ENCODE data around the gene RANBP9. TPM values are rescaled to one million over a fixed set of nuclear protein-coding genes. Genes with fewer than 3 reads are reported as not detected.

The RANBP9 gene
- polyA plus RNA-seq, 3 donors: 1.8 to 26.1 (median 2.0) TPM

GRCh38 chr6:13688692-13689196 is 22.9 kb downstream of the RANBP9 start:
- H3K4me1 Mint-ChIP-seq: peaks cover 24% of the 10 kb centered on the region
- Histone ChIP-seq H3K4me1 (ENCODE audit: control insufficient read depth in 1 of 2, insufficient read depth in 2 of 2, low read length in 2 of 2) (peaks cover 7 to 9% of the 10 kb centered on the region in 2 donors), H3K4me2 (replicated peaks; ENCODE audit: extremely low read depth, low read length, poor library complexity, severe bottlenecking) (no peak overlapping the region), H3K79me2 (ENCODE audit: insufficient read depth, low read length) (peaks cover 91% of the 10 kb centered on the region), H3K4me3 (replicated peaks in 1 of 3; ENCODE audit: low read depth in 2 of 3, low read length in 3 of 3) (no peak overlapping the region), H3K27ac (ENCODE audit: low read depth in 1 of 2, low read length in 2 of 2) (no peak overlapping the region), H4K20me1 (ENCODE audit: insufficient read depth, low read length) (peaks cover 88% of the 10 kb centered on the region), H3K27me3 (ENCODE audit: control insufficient read depth in 2 of 2, insufficient read depth in 2 of 2, low read length in 2 of 2) (no peaks in the 10 kb centered on the region), H3K36me3 (replicated peaks in 1 of 2; ENCODE audit: control insufficient read depth in 1 of 2, insufficient read depth in 2 of 2, low read length in 2 of 2) (peaks cover 13 to 30% of the 10 kb centered on the region in 2 donors), H3K9me3 (replicated peaks in 1 of 2; ENCODE audit: control insufficient read depth in 1 of 2, insufficient read depth in 1 of 2, low read length in 2 of 2) (no peaks in the 10 kb centered on the region), H3K9ac (ENCODE audit: insufficient read depth, low read length, poor library complexity, severe bottlenecking) (no peak overlapping the region), H2AFZ (ENCODE audit: insufficient read depth, low read depth, low read length, poor library complexity, severe bottlenecking) (no peak overlapping the region)
- H3K4me3 Mint-ChIP-seq: no peak overlapping the region
- H3K27ac Mint-ChIP-seq: peak overlapping the region in 2 of 7 donors; percentile 58 to 74
- peaks cover 31 to 62% of the 10 kb centered on the region in 2 donors for H3K36me3 Mint-ChIP-seq
- DNase-seq: no peak
- WGBS (ENCODE audit: insufficient coverage): 100% methylated on average over 3 of the region's 5 CpGs
- H3K27me3 Mint-ChIP-seq (ENCODE audit: low read depth in 3 of 3): no peaks in the 10 kb centered on the region
- H3K9me3 Mint-ChIP-seq: peaks cover 0 to 3% (median 0%) of the 10 kb centered on the region in 7 donors
- no peak for TF ChIP-seq CTCF (IDR thresholded peaks at IDR 0.05)
- intact Hi-C loops (cut with micrococcal nuclease): no loop called here

- Mint-ChIP-seq H3K27ac (peak overlapping the region in 3 of 7 donors; percentile 9 to 48 (median 12)), H3K27me3 (ENCODE audit: low read depth in 3 of 3) (no peaks in the 10 kb centered on the region), H3K4me3 (no peak overlapping the region), H3K4me1 (peaks cover 26% of the 10 kb centered on the region), H3K36me3 (peaks cover 33 to 54% of the 10 kb centered on the region in 2 donors), H3K9me3 (peaks cover 0 to 3% (median 0%) of the 10 kb centered on the region in 7 donors)
- H3K27ac ChIP-seq (ENCODE audit: low read depth in 1 of 2, low read length in 2 of 2): peak overlapping the region in 1 of 2 donors; percentile 18
- no peak overlapping the region for H3K4me2 ChIP-seq (replicated peaks; ENCODE audit: extremely low read depth, low read length, poor library complexity, severe bottlenecking)
- no peak overlapping the region for H2AFZ ChIP-seq (ENCODE audit: insufficient read depth, low read depth, low read length, poor library complexity, severe bottlenecking)
- H3K9ac ChIP-seq (ENCODE audit: insufficient read depth, low read length, poor library complexity, severe bottlenecking): no peak overlapping the region
- WGBS (ENCODE audit: insufficient coverage): no CpG with 5 or more reads among the region's 1 CpG
- H3K4me3 ChIP-seq (replicated peaks in 1 of 3; ENCODE audit: low read depth in 2 of 3, low read length in 3 of 3): no peak overlapping the region
- H3K4me1 ChIP-seq (ENCODE audit: control insufficient read depth in 1 of 2, insufficient read depth in 2 of 2, low read length in 2 of 2): peaks cover 7 to 9% of the 10 kb centered on the region in 2 donors
- peaks cover 11 to 22% of the 10 kb centered on the region in 2 donors for H3K36me3 ChIP-seq (replicated peaks in 1 of 2; ENCODE audit: control insufficient read depth in 1 of 2, insufficient read depth in 2 of 2, low read length in 2 of 2)
- no peak for TF ChIP-seq CTCF (IDR thresholded peaks at IDR 0.05)
- H4K20me1 ChIP-seq (ENCODE audit: insufficient read depth, low read length): peaks cover 83% of the 10 kb centered on the region
- no peaks in the 10 kb centered on the region for H3K27me3 ChIP-seq (ENCODE audit: control insufficient read depth in 2 of 2, insufficient read depth in 2 of 2, low read length in 2 of 2)
- no peak for DNase-seq
- intact Hi-C loops (cut with micrococcal nuclease): no loop called here
- H3K79me2 ChIP-seq (ENCODE audit: insufficient read depth, low read length): peaks cover 91% of the 10 kb centered on the region
- H3K9me3 ChIP-seq (replicated peaks in 1 of 2; ENCODE audit: control insufficient read depth in 1 of 2, insufficient read depth in 1 of 2, low read length in 2 of 2): no peaks in the 10 kb centered on the region
Measured at GRCh38 chr6:13687917-13688351, 23.7 kb downstream of the RANBP9 start.

All from CD14-positive monocyte (primary cell).